Measurements from ENCODE around the gene RNF212B.
"Not testable (repeated sequence)": the region's sequence is repeated elsewhere in the genome, so short reads cannot be mapped to it uniquely, and the experiment has no call there.

RNF212B gene

GRCh38 chr14:23242076-23242475 is 4.3 kb downstream of the RNF212B start:
- FAIRE-seq (no peak), DNase-seq (ENCODE audit: low spot score) (no peak)

- DNase-seq (ENCODE audit: low spot score): no peak
- no peak for FAIRE-seq
Measured at GRCh38 chr14:23243066-23243465, 5.3 kb downstream of the RNF212B start.

GRCh38 chr14:23245282-23245681 is 7.5 kb downstream of the RNF212B start:
- DNase-seq (ENCODE audit: low spot score) (no peak), FAIRE-seq (peak; percentile 57)

- FAIRE-seq: no peak
- DNase-seq (ENCODE audit: low spot score): no peak
Measured at GRCh38 chr14:23248601-23249000, 10.9 kb downstream of the RNF212B start.

GRCh38 chr14:23249824-23250223 is 12.1 kb downstream of the RNF212B start:
- no peak for FAIRE-seq
- DNase-seq (ENCODE audit: low spot score): no peak

GRCh38 chr14:23252006-23252405 is 14.3 kb downstream of the RNF212B start:
- DNase-seq (ENCODE audit: low spot score) (no peak), FAIRE-seq (no peak)

GRCh38 chr14:23252420-23253333 is 14.9 kb downstream of the RNF212B start:
- DNase-seq (ENCODE audit: low spot score) (no peak), FAIRE-seq (no peak)

- no peak for FAIRE-seq
- DNase-seq (ENCODE audit: low spot score): no peak
Measured at GRCh38 chr14:23258256-23258655, 20.5 kb downstream of the RNF212B start.

- FAIRE-seq: no peak
Measured at GRCh38 chr14:23259426-23259825, 21.7 kb downstream of the RNF212B start.

GRCh38 chr14:23260849-23261248 is 23.1 kb downstream of the RNF212B start:
- DNase-seq (ENCODE audit: low spot score); FAIRE-seq: not testable (repeated sequence)

More at GRCh38 chr14:23259426-23259825, 21.7 kb downstream of the RNF212B start:
- no peak for DNase-seq (ENCODE audit: low spot score)

GRCh38 chr14:23269193-23269592 is 31.5 kb downstream of the RNF212B start:
- no peak for DNase-seq (ENCODE audit: low spot score)
- FAIRE-seq: no peak

- FAIRE-seq (no peak), DNase-seq (ENCODE audit: low spot score) (no peak)
Measured at GRCh38 chr14:23275412-23275811, 37.7 kb downstream of the RNF212B start.

- no peak for DNase-seq (ENCODE audit: low spot score)
- no peak for FAIRE-seq
Measured at GRCh38 chr14:23277189-23277588, 39.5 kb downstream of the RNF212B start.

GRCh38 chr14:23277928-23278327 is 40.2 kb downstream of the RNF212B start:
- DNase-seq (ENCODE audit: low spot score); FAIRE-seq: not testable (repeated sequence)

GRCh38 chr14:23281247-23281646 is 43.5 kb downstream of the RNF212B start:
- FAIRE-seq (no peak), DNase-seq (ENCODE audit: low spot score) (no peak)

GRCh38 chr14:23284654-23285529 is 47.2 kb downstream of the RNF212B start:
- FAIRE-seq (no peak), DNase-seq (ENCODE audit: low spot score) (no peak)

- DNase-seq (ENCODE audit: low spot score): no peak
Measured at GRCh38 chr14:23285530-23286019, 47.8 kb downstream of the RNF212B start.

GRCh38 chr14:23286020-23286901 is 48.5 kb downstream of the RNF212B start, which contains the start of gene HOMEZ:
HOMEZ (minus strand) TSS chr14:23286132; CDS start chr14:23285952, 180 bp downstream.
- DNase-seq (ENCODE audit: low spot score): peak; percentile 87
- FAIRE-seq: peak; percentile 58

More at GRCh38 chr14:23285530-23286019, 47.8 kb downstream of the RNF212B start:
- no peak for FAIRE-seq

GRCh38 chr14:23286902-23287479 is 49.3 kb downstream of the RNF212B start:
- no peak for FAIRE-seq
- DNase-seq (ENCODE audit: low spot score): no peak

Measured in RCC 7860 (cell line).